OCI-M2 (cell line): Measurements from ENCODE around the gene LRRFIP1.
"Not testable (repeated sequence)": the region's sequence is repeated elsewhere in the genome, so short reads cannot be mapped to it uniquely, and the experiment has no call there.

ENCODE experiments used
- DNase-seq: peaks from one replicate; lab custom pipeline; 2025; ENCODE audit not compliant: unreplicated experiment; lab: John Stamatoyannopoulos, UW

Gene LRRFIP1

GRCh38 chr2:237597196-237598145, 29.9 kb upstream of the LRRFIP1 start:
- DNase-seq = no peak

DNA sequence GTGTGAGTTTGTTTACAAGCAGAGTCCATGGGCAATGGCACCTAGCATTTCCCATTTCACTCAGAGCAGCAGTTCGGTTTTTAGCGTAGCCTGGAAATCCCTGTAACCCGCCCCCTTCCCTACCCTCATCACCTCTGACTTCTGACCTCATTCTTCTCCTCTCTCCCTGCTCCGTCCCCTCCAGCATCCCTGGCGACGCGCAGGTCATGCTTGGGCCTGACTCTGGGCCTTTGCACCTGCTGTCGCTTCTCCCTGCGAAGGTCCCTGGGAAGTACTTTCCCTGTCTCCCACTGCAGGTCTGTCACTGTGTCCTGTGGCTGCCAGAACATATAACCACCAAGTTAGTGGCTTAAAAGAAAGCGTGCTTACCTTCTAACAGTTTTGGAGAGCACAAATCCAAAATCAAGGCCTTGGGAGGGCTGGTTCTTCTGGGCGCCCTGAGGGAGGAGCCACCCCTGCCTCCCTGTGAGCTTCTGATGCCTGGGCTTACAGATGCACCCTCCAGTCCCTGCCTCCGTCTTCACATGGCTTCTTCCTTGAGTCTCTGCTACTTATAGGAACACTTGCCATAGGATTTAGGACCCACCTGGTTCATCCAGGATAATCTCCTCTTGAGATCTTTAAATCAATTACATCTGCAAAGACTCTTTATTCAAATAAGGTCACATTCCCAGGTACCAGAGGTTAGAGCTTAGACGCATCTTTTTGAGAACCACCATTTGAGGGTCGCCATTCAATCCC, 28.7 kb upstream of the LRRFIP1 start:
- DNase-seq = no peak

- no peak for DNase-seq
Measured at GRCh38 chr2:237599465-237600110, 27.8 kb upstream of the LRRFIP1 start.

- DNase-seq = no peak
Measured at GRCh38 chr2:237600205-237600846, 27.1 kb upstream of the LRRFIP1 start.

DNA sequence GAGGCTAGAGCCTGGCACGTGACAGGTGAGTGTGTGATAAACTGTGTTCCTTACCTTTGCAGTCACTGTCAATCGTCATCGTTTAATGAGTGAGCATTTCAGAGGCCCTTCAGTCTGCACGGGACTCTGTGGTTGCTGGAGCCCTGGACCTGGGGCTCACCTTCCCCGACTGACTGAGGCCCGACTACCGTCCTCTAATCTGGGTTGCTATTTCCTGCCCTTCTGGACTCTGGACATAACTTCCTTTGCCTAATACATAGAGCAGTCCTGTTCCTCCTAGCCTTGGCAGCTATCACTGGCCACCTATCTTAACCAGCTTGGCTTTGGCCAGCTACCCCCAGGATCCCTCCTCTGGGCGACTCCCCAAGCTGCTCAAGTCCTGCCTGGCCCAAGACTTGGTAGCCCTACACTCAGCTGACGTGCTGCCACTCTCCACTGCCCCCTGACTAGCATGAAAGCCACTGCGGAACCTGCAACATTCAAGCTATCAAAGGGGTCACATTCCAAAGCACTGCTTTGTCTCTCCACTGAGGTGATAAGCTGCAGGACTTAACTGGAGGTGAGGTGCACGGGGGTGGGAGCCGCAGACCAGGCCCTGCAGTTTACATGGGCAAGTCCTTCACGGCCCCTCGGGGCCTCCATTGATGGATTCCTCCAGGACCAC, 25.8 kb upstream of the LRRFIP1 start:
- DNase-seq = no peak

- no peak for DNase-seq
Measured at GRCh38 chr2:237602409-237602808, 25.0 kb upstream of the LRRFIP1 start.

GRCh38 chr2:237603049-237603717, 24.2 kb upstream of the LRRFIP1 start:
- no peak for DNase-seq

DNA sequence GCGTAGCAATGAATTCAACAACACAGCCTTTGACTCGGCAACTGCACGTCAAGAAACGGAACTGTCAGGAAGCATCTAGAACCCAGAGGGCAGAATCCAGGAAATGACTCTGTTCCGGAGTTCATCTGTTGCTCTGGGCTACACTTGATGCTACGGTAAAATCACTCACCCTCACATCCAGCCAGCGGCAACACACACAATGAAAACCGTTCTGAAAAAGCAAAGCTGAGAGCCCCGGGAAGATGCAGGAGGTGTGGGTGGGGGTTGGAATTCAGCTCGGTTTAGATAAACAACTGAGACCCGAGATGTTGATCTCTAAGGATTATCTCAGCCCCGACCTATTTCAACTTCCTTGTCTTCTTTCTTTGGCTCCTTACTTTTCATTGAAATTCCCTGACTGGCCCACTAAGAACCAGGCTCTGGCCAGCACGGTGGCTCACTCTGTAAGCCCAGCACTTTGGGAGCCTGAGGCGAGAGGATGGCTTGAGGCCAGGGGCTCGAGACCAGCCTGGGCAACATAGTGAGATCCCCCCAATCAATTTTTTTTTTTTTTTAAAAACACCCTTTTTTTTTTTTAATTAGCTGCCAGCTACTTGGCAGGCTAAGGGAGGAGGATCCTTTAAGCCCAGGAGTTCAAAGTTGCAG, 23.5 kb upstream of the LRRFIP1 start:
- DNase-seq = no peak

DNA sequence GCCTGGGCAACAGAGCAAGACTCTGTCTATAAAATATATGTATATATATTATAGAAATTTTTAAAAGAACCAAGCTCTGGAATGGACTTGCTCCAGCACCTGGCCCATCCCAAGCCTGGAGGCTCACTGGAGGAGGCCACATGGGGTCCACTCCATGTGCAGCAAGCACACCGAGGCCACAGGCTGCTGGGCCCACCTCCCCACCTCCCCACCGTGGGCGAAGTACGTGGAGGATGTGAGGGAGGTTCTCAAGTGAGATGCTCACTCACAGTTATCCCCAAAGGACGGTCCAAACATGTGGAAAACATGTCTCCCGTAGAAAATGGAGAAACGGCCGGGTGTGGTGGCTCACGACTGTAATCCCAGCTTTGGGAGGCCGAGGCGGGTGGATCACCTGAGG, 23.0 kb upstream of the LRRFIP1 start:
- no peak for DNase-seq

DNA sequence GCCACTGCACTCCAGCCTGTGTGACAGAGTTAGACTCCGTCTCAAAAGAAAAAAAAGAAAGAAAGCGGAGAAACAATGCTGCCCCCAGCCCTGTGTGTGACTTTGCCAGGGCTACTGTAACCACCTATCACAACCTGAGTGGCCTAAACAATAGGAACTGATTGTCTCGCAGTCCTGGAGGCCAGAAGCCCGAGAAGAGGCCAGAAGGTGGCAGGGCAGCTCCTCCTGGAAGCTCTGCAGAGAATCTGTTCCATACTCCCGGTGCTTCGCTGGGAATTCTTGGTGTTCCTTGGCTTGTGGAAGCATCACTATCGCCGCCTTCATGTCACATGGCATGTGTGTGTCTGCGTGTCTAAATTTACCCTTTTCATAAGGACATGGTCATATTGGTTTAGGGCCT, 22.4 kb upstream of the LRRFIP1 start:
- DNase-seq = no peak

DNA sequence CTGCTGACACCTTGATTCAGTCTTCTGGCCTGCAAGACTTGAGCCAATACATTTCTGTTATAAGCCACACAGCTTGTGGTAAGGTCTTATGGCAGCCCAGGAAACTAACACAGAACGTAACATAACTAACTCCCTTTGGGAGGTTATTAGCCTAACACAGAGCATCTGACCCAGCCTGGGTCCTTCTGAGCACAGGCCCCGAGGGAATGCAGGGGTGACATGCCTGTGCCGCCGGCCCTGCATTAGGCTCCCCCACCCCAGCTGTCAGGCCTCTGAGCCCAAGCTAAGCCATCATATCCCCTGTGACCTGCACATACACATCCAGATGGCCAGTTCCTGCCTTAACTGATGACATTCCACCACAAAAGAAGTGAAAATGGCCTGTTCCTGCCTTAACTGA, 20.9 kb upstream of the LRRFIP1 start:
- DNase-seq = not testable (repeated sequence)

GRCh38 chr2:237612527-237613357, 14.6 kb upstream of the LRRFIP1 start:
- no peak for DNase-seq

DNA sequence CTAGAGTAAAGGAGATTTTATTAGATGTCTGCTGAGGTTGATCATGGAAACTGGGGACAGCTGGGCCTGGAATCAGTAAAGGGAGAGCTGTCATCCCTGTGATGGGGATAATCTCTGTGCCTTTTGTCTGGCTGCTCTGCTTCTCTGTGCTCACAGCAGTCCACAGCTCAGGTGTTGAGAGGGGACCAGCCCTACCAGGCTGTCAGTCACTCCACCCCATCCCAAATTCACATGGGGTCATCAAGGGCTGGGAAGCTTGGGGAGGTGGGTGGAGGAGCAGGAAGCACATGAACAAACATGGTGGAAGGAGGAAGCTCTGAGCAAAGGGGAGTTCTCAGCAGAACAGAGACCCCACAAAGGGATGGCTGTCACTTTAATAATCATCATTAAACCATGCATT, 13.7 kb upstream of the LRRFIP1 start:
- no peak for DNase-seq

- no peak for DNase-seq
Measured at GRCh38 chr2:237614151-237614720, 13.2 kb upstream of the LRRFIP1 start.

DNA sequence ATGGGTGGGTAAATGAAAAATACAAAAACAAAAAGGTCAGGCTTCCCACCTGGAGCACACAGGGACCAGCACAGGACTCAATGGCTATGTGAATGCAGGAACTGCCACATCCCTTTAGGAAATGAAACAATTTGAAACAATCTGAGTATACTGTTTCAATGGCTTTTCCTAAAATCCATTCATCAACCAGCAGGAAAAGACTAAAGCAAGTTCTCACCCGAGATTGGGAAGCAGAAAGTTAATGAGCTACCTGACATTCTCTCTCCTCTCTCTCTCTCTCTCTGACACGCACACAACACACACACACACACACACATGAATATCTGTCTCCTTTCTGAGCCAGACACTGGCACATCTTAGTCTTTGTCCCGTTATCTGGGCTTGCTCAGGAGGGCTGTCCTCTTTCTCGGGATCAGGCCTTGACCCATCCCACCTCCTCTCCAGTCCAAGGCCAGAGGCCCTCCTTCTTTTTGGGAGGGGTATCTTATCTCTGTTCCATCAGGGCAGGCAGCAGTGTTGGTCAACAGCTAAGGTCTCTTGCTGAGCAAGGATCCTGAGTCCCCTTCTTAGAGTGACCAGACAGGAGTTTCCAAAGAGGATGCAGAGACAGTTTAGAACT, 11.6 kb upstream of the LRRFIP1 start:
- DNase-seq = no peak

GRCh38 chr2:237616373-237616733, 11.0 kb upstream of the LRRFIP1 start:
- DNase-seq = no peak

DNA sequence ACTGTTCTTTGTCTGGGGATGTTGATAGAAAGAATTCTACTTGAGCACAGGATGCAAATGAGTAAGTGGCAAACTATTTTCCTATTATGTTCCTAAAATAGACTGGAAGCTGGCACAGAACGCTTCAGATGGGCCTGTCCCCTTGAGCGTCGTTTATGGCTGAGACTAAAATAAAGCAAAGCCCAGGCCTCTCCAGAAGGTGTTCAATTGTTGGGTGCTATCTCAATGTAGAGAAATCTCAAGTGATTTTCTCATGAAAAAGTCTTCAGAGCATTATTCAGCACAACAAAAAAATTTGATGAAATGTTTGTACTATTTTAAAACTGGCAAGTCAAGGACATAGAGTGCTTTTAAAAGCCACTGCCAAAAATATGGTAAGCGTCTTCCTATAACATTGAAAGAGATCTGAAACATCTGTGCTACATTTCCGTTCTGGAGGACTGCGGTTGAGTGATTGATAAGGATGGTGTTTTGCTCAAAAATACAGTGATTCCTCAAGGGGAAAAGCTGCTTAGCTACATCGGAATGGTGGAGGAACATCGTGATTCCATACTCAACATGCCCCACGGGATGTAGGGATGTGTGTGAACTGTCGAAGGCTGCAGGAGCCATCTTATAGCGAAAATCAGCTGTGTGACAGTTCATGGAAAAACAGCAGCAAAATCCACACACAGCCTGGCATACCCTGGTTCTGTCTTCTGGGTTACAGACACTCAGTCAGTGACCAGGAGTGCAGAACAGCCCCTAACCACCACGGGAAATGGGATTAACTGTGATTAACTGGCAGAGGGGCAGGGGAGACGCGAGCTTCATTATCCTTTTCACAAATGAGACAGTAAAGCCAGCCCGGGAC, 10.4 kb upstream of the LRRFIP1 start:
- no peak for DNase-seq
